ENCODE results near the gene NRXN3.
A peak's percentile ranks its signal among the peaks of the same experiment; 100 is the strongest.
"Not testable (repeated sequence)": the region's sequence is repeated elsewhere in the genome, so short reads cannot be mapped to it uniquely, and the experiment has no call there.

NRXN3 gene

DNA sequence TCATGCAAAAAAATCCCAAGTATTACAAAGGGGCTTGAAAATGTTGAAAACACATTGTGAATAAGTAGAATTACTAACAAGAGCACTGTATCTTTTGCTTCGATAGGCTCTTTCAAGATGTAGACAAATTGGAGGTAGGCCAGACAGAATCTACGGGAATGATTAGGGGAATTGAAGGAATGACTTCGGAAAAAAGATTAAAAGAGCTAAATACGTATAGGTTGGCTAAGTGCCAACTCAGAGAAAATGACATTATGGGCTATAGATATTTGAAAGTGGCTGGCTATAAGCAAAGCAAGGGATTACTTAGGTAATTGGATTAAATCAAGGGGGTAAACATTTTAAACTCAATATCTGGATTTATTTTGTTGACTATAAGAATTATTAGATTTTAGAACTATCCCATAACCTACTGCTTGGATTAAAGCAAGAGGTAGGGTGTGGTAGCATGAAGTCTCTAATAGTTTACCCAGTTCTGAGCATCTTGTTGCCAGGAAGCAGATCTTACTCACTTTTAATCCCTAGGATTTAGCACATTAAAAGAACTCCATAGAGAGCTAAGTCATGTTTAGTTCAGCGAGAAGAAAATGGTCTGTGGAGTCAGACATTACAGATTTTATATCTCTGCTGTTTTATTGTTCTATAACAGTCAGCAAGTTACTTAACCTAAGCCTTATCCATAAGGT is 1551.4 kb downstream of the NRXN3 start:
- no peak for DNase-seq (ENCODE audit: low read depth, low spot score)

DNA sequence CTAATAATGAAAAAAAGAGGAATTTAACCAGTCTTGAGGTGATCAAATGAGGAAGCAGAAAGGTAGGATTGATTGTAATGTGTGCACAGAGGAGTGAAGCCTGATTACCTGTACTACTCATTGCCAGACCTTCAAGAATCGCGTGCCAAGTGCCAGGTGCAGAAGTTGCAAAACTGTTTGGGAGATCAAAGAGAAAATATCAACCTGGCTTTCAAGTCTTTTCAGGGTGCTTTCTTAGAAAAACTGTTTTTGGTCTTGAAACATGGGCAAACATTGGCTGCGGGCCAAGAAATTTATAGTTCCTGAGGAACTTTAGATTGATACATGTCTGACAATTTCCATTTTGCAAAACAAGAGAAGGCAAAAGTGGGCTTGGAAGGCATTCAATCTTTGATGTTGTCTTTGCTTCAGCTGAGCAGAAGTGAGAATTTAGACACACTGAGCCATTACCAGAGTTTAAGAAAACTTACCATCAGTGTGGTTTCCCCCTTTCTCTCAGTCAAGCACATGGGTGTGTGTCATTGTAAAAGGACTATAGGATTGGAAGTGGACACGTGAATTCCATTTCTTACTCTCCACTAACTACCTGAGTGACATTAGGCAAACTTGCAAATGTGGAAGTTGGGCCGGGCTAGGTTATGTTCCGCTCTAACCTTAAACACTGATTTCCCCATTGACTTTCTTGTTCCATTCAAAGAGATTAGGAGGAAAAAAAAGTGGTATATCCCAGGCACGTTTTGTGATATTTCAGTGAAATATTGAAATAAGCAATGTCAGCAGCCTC is 1555.0 kb downstream of the NRXN3 start:
- DNase-seq (ENCODE audit: low read depth, low spot score), result no peak

DNA sequence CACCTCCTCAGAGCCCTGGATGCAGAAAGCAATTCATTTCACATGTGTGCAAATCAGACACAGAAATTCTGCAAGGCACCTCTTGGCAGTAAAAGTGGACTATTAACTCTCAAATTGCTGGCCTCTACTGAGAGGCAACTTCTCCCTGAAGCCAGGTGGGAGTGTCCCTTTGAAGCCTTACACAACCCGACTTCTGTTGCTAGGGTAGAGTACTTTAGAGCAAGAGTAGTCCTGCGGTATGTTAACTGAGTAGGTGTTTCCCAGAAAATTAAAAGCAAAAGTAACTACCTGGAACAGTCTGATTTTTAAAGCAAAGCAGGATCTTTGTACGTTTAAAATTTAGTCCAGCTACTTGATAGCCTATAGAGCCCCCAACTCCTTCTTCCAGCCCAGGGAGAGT is 1557.7 kb downstream of the NRXN3 start:
- no peak for DNase-seq (ENCODE audit: low read depth, low spot score)

DNA sequence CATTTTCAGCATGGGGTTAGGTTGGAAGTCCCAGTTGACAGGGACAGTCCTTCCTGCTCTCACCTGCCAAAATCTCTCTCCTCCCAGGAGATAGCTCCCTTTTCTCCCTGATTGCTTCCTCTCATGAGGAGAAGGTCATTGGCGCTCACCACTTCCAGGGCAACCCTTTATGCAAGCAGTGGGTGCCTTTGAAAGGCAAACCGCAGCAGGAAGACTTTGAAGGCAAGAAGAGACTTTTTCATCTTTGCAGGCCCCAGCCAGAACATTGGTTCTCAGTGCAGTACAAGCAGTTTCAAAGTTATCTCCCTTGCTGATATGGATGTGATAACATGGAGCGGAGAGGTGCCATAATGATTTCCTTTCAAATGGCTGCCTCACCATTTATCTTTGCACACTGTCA is 1558.2 kb downstream of the NRXN3 start:
- no peak for DNase-seq (ENCODE audit: low read depth, low spot score)

GRCh38 chr14:79729731-79730130 is 1559.6 kb downstream of the NRXN3 start:
- peak; percentile 53 for DNase-seq (ENCODE audit: low read depth, low spot score)

- peak; percentile 20 for DNase-seq (ENCODE audit: low read depth, low spot score)
Observed at GRCh38 chr14:79730196-79730595, 1560.0 kb downstream of the NRXN3 start.

DNA sequence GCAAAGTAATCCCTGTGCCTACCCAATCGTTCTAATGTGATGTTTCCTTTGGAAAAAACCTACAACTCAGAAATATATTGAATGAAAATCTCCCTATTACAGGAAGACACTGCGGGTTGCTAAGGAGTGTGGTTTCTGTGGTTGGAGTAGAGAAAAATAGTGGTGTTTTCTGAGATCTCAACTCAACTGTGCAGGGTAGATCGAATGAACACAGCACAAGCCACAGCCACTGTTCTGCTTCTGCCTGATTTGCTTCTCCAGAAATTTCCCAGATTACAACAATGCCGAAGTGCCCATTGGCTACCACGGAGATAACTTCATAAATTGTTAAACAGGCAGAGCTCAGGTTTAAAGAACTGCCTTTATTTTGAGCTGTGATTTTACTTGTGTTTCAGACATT is 1560.8 kb downstream of the NRXN3 start:
- peak; percentile 88 for DNase-seq (ENCODE audit: low read depth, low spot score)

GRCh38 chr14:79732911-79733655 is 1562.9 kb downstream of the NRXN3 start:
- no peak for DNase-seq (ENCODE audit: low read depth, low spot score)

DNA sequence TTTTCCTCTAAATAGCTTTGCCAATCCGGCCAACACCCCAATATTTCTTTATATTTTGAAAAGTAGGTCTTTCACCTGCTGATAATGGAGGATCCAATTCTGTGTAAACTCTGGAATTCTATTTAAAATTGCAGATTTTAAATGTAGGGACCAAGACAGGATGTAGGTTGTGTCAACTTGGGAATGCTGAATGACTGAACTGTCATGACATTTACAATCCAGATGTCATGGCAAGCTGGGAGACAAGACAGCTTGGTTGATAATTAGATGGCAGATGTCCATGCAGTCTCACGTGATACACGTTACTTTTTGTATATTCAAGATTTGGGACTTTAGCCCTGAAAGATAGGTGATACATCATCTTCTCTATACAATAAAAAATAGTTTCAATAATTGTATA is 1564.0 kb downstream of the NRXN3 start:
- DNase-seq (ENCODE audit: low read depth, low spot score), result no peak

DNA sequence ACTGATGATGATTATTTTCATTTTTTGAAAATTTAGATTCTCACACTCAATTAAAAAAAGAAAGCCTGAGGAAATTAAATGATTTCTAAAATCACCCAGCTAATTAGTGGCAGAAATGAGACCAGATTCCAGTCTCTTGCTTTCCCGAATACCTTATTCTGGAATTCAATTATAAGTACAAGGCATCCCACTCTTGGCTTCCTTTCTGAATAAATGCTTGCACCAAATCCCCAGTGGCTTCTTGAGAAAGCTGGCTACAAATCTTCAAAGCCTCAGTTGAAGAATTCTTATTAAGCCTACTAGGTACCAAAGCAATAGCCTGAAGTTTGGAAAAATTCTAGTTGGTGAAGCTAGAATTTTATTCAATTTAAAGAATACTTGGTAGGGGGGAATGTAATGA is 1564.5 kb downstream of the NRXN3 start:
- DNase-seq (ENCODE audit: low read depth, low spot score), result no peak

GRCh38 chr14:79735121-79735520 is 1564.9 kb downstream of the NRXN3 start:
- no peak for DNase-seq (ENCODE audit: low read depth, low spot score)

- DNase-seq (ENCODE audit: low read depth, low spot score), result no peak
Observed at GRCh38 chr14:79740066-79740601, 1570.0 kb downstream of the NRXN3 start.

DNA sequence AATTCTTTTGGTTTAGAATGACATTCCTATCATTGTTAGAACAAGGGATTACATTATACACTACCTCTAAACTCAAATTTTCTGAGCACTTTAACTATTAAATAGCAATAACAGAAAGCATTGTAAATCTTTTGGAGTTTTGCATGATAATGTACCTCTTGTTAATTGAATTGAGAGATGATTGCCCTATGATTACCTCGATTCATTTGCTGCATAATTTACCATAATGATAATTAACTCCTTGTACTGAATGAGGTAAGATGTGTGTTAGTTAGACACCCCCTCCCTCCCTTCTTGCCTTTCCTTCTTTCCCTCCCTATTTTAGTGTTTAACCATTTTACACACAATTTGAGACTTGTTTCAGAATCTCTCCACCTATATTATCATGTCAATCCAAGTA is 1572.0 kb downstream of the NRXN3 start:
- no peak for DNase-seq (ENCODE audit: low read depth, low spot score)

- no peak for DNase-seq (ENCODE audit: low read depth, low spot score)
Observed at GRCh38 chr14:79745046-79745445, 1574.9 kb downstream of the NRXN3 start.

DNA sequence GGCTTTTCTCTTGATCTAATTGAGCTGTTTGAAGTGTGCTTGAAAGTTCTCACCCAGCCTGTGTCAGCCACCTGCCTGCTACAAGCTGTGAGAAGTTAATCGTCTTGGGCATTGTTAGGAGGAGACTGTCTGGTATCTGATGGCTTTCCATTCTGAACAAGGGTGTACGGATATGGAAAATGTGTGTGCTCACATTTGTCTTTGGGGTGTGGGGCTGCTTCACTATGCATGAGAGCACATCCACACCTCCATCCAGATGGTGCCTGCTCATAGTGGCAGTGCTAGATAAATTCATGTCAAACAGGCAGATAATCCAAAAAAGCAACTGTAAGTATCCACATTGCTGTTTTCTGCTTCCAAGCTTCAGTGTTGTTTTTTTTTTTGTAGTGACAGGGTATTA is 1578.9 kb downstream of the NRXN3 start:
- DNase-seq (ENCODE audit: low read depth, low spot score), result no peak

- no peak for DNase-seq (ENCODE audit: low read depth, low spot score)
Observed at GRCh38 chr14:79758985-79759384, 1588.8 kb downstream of the NRXN3 start.

DNA sequence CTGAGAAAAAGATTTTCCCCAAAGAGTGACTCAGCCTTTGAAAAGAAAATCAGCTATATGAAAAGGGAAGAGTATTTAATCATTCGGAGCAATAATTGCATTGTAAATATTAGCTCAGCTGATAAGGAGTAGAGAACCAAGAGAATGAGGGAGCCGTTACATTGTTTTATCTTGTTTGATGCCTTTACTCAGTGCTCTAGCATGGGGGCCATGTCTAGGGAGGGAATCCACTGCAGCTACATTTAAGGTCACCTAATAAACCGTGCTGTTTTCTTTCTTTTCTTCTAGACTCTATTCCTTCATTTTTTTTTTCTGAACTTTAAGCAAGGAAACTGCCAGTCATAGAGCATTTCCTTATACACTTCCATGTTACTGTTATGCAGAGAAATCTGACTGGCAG is 1594.2 kb downstream of the NRXN3 start:
- no peak for DNase-seq (ENCODE audit: low read depth, low spot score)

DNA sequence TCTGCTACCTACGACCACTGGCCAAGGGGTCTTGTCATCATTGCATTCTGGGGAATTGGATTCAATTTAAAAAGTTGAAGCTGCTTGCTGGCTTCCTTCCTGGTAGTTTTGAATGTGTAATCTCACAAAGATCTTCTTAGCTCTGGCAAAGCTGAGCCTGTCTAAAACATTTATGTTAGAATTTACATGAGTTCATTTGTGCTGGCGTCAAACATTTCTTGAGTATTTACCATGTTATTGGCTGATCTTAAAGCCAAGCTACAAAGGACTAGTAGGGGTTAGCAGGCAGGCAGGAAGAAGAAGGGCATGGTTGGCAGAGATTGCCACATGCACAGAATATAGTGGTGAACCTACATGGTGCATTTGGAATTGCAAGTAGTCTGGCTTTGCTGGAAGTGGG is 1596.3 kb downstream of the NRXN3 start:
- DNase-seq (ENCODE audit: low read depth, low spot score), result no peak

DNA sequence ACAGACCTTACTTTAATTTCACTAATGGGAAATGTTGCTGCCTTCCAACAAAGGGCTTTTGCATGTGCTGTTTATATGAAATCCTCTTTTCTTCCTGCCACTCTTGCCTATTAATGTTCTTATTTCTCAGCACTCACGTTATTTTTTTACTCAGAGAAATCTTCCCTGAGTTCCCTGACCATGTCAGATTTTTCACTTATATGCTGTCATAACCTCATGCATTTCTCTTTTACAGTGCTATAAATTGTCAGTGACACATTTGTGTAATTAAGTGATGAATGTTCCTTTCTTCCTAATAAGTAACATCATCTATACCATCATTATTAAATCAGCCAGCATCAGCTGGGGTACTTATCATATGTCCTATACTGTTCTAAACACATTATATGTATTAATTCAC is 1597.1 kb downstream of the NRXN3 start:
- DNase-seq (ENCODE audit: low read depth, low spot score), result no peak

GRCh38 chr14:79767721-79768120 is 1597.5 kb downstream of the NRXN3 start:
- not testable (repeated sequence) for DNase-seq (ENCODE audit: low read depth, low spot score)

- DNase-seq (ENCODE audit: low read depth, low spot score), result peak; percentile 76
Observed at GRCh38 chr14:79781882-79782281, 1611.7 kb downstream of the NRXN3 start.

DNA sequence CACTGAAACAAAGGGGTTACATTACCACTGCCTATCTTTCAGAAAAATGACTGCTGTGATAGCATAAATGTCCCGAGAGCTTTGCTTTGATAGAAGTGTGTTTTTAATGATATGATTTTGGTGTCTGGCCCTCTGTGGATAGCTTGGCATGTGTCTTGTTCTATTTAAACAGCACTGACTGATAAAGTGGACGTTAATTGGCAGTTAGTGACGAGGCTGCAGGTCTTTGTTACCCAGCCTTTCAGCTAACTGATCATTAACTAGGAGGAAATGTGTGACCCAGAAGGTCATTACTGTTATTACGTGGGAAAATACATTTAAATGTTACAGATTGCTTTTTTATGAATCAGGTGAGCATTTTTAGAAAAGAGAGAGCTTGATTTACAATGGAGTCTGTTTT is 1612.9 kb downstream of the NRXN3 start:
- DNase-seq (ENCODE audit: low read depth, low spot score), result no peak

Data from astrocyte of the hippocampus (primary cell).